NCI-H510A (cell line): ENCODE data around the gene PRSS37.

Experiments
- DNase-seq: peaks from one replicate; lab custom pipeline; 2025; lab: John Stamatoyannopoulos, UW

The PRSS37 gene

DNA sequence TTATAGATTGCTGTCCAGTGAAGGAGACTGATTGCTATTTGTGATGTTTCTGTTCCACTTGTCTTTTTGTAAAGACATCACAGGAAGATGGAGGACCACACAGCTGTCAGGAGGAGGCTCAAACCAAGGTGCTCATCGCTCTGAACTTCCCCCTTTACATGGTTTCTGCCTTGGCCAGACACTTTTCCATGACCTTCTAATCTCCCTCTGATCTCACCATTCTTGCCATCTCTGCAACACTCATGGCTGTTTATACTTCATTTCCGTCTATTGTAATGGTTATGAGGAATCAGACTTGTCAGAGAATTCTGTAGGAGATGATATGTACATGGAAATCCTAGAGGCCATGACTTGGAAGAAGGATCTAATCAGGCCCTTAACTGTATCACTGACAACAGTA lies 53.0 kb downstream of the PRSS37 start:
- no peak for DNase-seq
